Aorta (tissue), 5 donors: ENCODE measurements around the gene C1QL4. TPM values are rescaled to one million over a fixed set of nuclear protein-coding genes. Genes with fewer than 3 reads are reported as not detected.

Experiments
- ATAC-seq: fragments of 200-7000 bp; cut with Tn5 transposase; one replicate; pipeline ENCODE4 v1.9.1; 2022; ENCODE audit warnings: moderate library complexity; ENCODE audit not compliant: low FRiP score
- DNase-seq, 2 donors: peaks; one replicate each; pipeline ENCODE4 v3.0.0-alpha.2; 2020
- H3K27ac ChIP-seq, 2 donors: one replicate each; pipeline ENCODE4 v1.5.1; 2013; ENCODE audit warnings: low read length in 2 of 2, mild to moderate bottlenecking in 2 of 2, moderate library complexity in 2 of 2, control low read depth in 1 of 2, inconsistent platforms in 1 of 2, low read depth in 1 of 2
- H3K27me3 ChIP-seq, 2 donors: one replicate each; pipeline ENCODE4 v1.6.1; 2013; ENCODE audit warnings: control low read depth in 1 of 2, low read length in 1 of 2, mild to moderate bottlenecking in 1 of 2, moderate library complexity in 1 of 2; ENCODE audit not compliant: insufficient read depth in 2 of 2, control insufficient read depth in 1 of 2
- H3K36me3 ChIP-seq, 2 donors: one replicate each; pipeline ENCODE4 v1.6.1; 2013; ENCODE audit warnings: control low read depth in 1 of 2, low read length in 1 of 2, mild to moderate bottlenecking in 1 of 2; ENCODE audit not compliant: insufficient read depth in 2 of 2, control insufficient read depth in 1 of 2
- H3K4me1 ChIP-seq, 2 donors: one replicate each; pipeline ENCODE4 v1.6.1; 2013; ENCODE audit warnings: low read length in 2 of 2, control low read depth in 1 of 2, mild to moderate bottlenecking in 1 of 2, moderate library complexity in 1 of 2; ENCODE audit not compliant: insufficient read depth in 2 of 2, control insufficient read depth in 1 of 2
- H3K4me3 ChIP-seq, 2 donors: one replicate each; pipeline ENCODE4 v1.5.1; 2013; ENCODE audit warnings: low read length in 2 of 2, control low read depth in 1 of 2, mild to moderate bottlenecking in 1 of 2
- H3K9me3 ChIP-seq: one replicate; pipeline ENCODE4 v1.6.1; 2013; ENCODE audit warnings: mild to moderate bottlenecking, low read length; ENCODE audit not compliant: control insufficient read depth
- WGBS, 2 donors: extraction: QIAGEN DNeasy Blood & Tissue Kit; methylation state at CpG; one replicate each; pipeline ENCODE4 v1.1.7; 2013; 5-methylcytosine and 5-hydroxymethylcytosine counted together
- intact Hi-C, 2 donors: fragments of 100-400 bp; cut with DNase I; formaldehyde crosslinking; loops; one replicate each; pipeline versions ENCODE4 v1.14.2 to v1.15.0; 2022
- polyA plus RNA-seq, 2 donors: library from polyadenylated mRNA; stranded (reverse); fragments of 200-250 nt; gene quantifications; one replicate each; pipeline ENCODE4 v1.2.3, GENCODE V29; 2013
- total RNA-seq, 2 donors: library from RNA; stranded (reverse); fragmentation: NEBNext Ultra II Directional; extraction: Animal tissue kit (Norgen Biotek cat#: 25700); gene quantifications; one replicate each; pipeline ENCODE4 v1.2.1, GENCODE V29; 2021
- donor health status: healthy with polysubstance abuse.
- donor health status: Bipolar disorder and iron deficiency.
- donor health status: DM: no; HTN: no; CAD: no.
- donor health status: DM: no; HTN: no; CAD: no.
- donor health status: DM: yes; HTN: yes; CAD: no.

C1QL4 gene
- total and polyA plus RNA-seq, 4 donors: not detected

- intact Hi-C loops: no loop called here
Measured at GRCh38 chr12:49344486-49345050, 7.6 kb upstream of the C1QL4 start.

GRCh38 chr12:49342914-49343731 lies 6.1 kb upstream of the C1QL4 start:
- no peaks in the 10 kb centered on the region for H3K4me1 ChIP-seq
- peak in 1 of 2 donors; percentile 62 for DNase-seq
- H3K36me3 ChIP-seq: no peaks in the 10 kb centered on the region
- no peaks in the 10 kb centered on the region for H3K9me3 ChIP-seq
- H3K27ac ChIP-seq: no peak overlapping the region
- ATAC-seq: no peak
- H3K27me3 ChIP-seq: no peaks in the 10 kb centered on the region
- no peak overlapping the region for H3K4me3 ChIP-seq
- 8% methylated on average over 33 of the region's 33 CpGs for WGBS, 2 donors
- intact Hi-C loops: no loop called here

More at GRCh38 chr12:49344486-49345050, 7.6 kb upstream of the C1QL4 start:
- Histone ChIP-seq H3K27me3 (no peaks in the 10 kb centered on the region), H3K9me3 (no peaks in the 10 kb centered on the region), H3K27ac (no peak overlapping the region), H3K4me3 (no peak overlapping the region), H3K4me1 (no peaks in the 10 kb centered on the region), H3K36me3 (no peaks in the 10 kb centered on the region)
- DNase-seq (no peak), ATAC-seq (no peak)
- WGBS, 2 donors: 38 to 43% methylated on average over 15 of the region's 15 CpGs

GRCh38 chr12:49342066-49342913 lies 5.3 kb upstream of the C1QL4 start:
- no peak overlapping the region for H3K4me3 ChIP-seq
- H3K27ac ChIP-seq: no peak overlapping the region
- WGBS, 2 donors: 7 to 8% methylated on average over 53 to 58 of the region's 58 CpGs
- intact Hi-C loops: no loop called here
- no peaks in the 10 kb centered on the region for H3K27me3 ChIP-seq
- ATAC-seq: peak; percentile 66
- no peaks in the 10 kb centered on the region for H3K9me3 ChIP-seq
- H3K36me3 ChIP-seq: no peaks in the 10 kb centered on the region
- H3K4me1 ChIP-seq: no peaks in the 10 kb centered on the region
- DNase-seq: peak; percentile 85 to 91

- DNase-seq: no peak
- no peak overlapping the region for H3K4me3 ChIP-seq
- H3K27ac ChIP-seq: no peak overlapping the region
- no peak for ATAC-seq
- WGBS, 2 donors: 83 to 88% methylated on average over 21 of the region's 21 CpGs
- no peaks in the 10 kb centered on the region for H3K36me3 ChIP-seq
- no peaks in the 10 kb centered on the region for H3K4me1 ChIP-seq
- no peaks in the 10 kb centered on the region for H3K9me3 ChIP-seq
- no peaks in the 10 kb centered on the region for H3K27me3 ChIP-seq
- intact Hi-C loops: no loop called here
Measured at GRCh38 chr12:49341777-49342065, 4.7 kb upstream of the C1QL4 start.

- Histone ChIP-seq H3K36me3 (no peaks in the 10 kb centered on the region), H3K27me3 (no peaks in the 10 kb centered on the region), H3K4me1 (no peaks in the 10 kb centered on the region), H3K9me3 (no peaks in the 10 kb centered on the region), H3K27ac (no peak overlapping the region), H3K4me3 (no peak overlapping the region)
- DNase-seq (peak in 1 of 2 donors; percentile 41), ATAC-seq (no peak)
- intact Hi-C loops: no loop called here
- WGBS, 2 donors: 75 to 79% methylated on average over 14 of the region's 14 CpGs
Measured at GRCh38 chr12:49340971-49341776, 4.2 kb upstream of the C1QL4 start.

- DNase-seq (no peak), ATAC-seq (no peak)
- WGBS, 2 donors: 79 to 88% methylated on average over 6 of the region's 6 CpGs
- Histone ChIP-seq H3K4me1 (no peaks in the 10 kb centered on the region), H3K9me3 (no peaks in the 10 kb centered on the region), H3K4me3 (no peak overlapping the region), H3K27me3 (no peaks in the 10 kb centered on the region), H3K27ac (no peak overlapping the region), H3K36me3 (no peaks in the 10 kb centered on the region)
- intact Hi-C loops: no loop called here
Measured at GRCh38 chr12:49340095-49340870, 3.3 kb upstream of the C1QL4 start.

- Histone ChIP-seq H3K27ac (no peak overlapping the region), H3K27me3 (no peaks in the 10 kb centered on the region), H3K4me1 (no peaks in the 10 kb centered on the region), H3K9me3 (no peaks in the 10 kb centered on the region), H3K36me3 (no peaks in the 10 kb centered on the region), H3K4me3 (no peak overlapping the region)
- peak in 1 of 2 donors; percentile 36 for DNase-seq
- no peak for ATAC-seq
- WGBS, 2 donors: 58 to 61% methylated on average over 5 of the region's 5 CpGs
- intact Hi-C loops: no loop called here
Measured at GRCh38 chr12:49339464-49339861, 2.5 kb upstream of the C1QL4 start.
